ENCODE data around the gene DTNBP1. TPM values are rescaled to one million over a fixed set of nuclear protein-coding genes. Genes with fewer than 3 reads are reported as not detected.

The DTNBP1 gene
- total and polyA plus RNA-seq, 5 donors: 17.2 to 34.0 (median 24.9) TPM

DNA sequence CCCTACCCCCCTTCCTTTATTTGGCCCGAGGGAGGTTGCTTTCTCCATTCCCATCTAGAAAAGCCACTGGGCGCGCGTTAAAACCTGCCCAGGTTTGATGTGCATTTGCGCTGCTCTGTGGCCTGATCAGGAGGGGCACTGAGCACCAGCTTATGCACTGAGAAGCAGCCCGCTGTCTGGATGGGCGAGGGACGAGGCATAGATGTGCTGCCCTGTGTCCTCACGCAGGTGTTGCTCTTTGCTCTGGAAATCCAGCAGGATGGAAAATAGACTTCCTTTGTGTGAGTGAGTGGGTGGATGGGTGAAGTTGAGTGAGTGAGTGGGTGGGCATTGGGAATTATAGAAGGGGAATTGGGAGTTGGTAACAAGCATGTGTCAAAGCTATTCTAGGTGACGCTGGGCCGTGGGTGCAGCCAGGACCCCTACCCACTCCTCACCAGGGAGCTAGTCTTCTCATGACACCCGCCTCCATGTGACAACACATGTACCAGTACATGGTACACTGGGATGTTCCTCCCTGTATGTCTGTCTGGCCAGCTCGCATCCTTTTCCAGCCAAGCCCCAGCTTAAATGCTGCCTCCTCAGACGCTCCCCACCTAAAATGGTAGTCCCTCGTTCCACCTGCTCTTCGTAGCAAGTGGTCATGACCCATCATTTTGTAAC is 162.6 kb downstream of the DTNBP1 start:
- Histone ChIP-seq H3K9me3 (ENCODE audit: control insufficient read depth, low read length) (no peaks in the 10 kb centered on the region), H3K27ac (ENCODE audit: low read length) (no peak overlapping the region), H3K4me3 (ENCODE audit: low read length) (no peak overlapping the region), H3K4me1 (ENCODE audit: control insufficient read depth, insufficient read depth, low read length) (peaks cover 12% of the 10 kb centered on the region), H3K27me3 (ENCODE audit: control insufficient read depth, insufficient read depth) (no peaks in the 10 kb centered on the region)
- ATAC-seq: no peak
- DNase-seq: no peak
- intact Hi-C loops (cut with DNase I): loop anchor here in 2 of 4 donors (10.0 kb wide), 1 partner anchor 125 kb away; no protein-coding TSS in a partner anchor
- 93% methylated on average over 16 of the region's 16 CpGs for WGBS

DNA sequence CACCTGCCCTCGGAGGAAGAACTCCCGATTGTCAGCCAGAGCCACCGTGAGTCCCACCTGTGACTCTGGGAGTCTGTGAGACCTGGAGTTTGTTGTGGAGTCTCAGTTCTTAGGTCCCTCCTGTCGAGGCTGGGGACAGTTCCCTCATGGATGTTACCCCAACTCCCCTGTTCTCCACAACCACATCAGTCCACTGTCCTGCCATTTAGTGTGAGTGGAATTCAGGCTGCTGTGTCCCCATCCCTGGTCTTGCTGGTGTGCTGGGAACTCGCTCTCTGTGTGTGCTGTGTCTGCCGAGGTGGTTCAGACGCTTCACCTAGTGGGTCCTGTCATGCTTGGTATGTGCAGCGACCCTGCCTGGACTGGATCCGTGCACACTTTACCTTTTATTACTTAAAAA is 163.2 kb downstream of the DTNBP1 start:
- no peak for ATAC-seq
- Histone ChIP-seq H3K4me3 (ENCODE audit: low read length) (no peak overlapping the region), H3K4me1 (ENCODE audit: control insufficient read depth, insufficient read depth, low read length) (peaks cover 16% of the 10 kb centered on the region), H3K27me3 (ENCODE audit: control insufficient read depth, insufficient read depth) (no peaks in the 10 kb centered on the region), H3K9me3 (ENCODE audit: control insufficient read depth, low read length) (no peaks in the 10 kb centered on the region), H3K27ac (ENCODE audit: low read length) (no peak overlapping the region)
- WGBS: 96% methylated on average over 9 of the region's 9 CpGs
- no peak for DNase-seq
- intact Hi-C loops (cut with DNase I): no loop called here

GRCh38 chr6:15499125-15499524 is 163.7 kb downstream of the DTNBP1 start:
- H3K4me1 ChIP-seq (ENCODE audit: control insufficient read depth, insufficient read depth, low read length): peaks cover 16% of the 10 kb centered on the region
- ATAC-seq (no peak), DNase-seq (no peak)
- no peak overlapping the region for H3K4me3 ChIP-seq (ENCODE audit: low read length)
- intact Hi-C loops (cut with DNase I): no loop called here
- no peak overlapping the region for H3K27ac ChIP-seq (ENCODE audit: low read length)
- 97% methylated on average over 12 of the region's 12 CpGs for WGBS
- H3K27me3 ChIP-seq (ENCODE audit: control insufficient read depth, insufficient read depth): no peaks in the 10 kb centered on the region
- no peaks in the 10 kb centered on the region for H3K9me3 ChIP-seq (ENCODE audit: control insufficient read depth, low read length)

DNA sequence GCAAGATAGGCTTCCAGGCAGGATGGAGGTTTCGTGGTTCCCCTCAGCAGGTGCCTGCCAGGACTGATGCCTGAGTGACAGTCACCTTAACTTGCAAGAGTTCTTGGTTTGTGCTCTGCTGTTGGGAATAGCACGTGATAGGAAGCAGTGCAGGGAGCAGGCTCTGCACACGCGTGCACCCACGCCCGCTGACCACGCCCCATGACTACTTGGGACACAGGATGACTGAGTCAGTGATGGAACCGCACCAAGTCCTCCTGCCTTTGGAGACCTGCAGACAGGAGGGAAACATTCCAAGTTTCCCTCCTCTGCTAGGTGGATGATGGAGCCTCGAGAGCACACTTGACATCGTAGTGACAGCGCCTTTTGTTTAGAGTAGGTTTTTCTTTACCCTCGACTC is 164.2 kb downstream of the DTNBP1 start:
- H3K27ac ChIP-seq (ENCODE audit: low read length): no peak overlapping the region
- DNase-seq: no peak
- H3K4me3 ChIP-seq (ENCODE audit: low read length): no peak overlapping the region
- H3K4me1 ChIP-seq (ENCODE audit: control insufficient read depth, insufficient read depth, low read length): peaks cover 16% of the 10 kb centered on the region
- no peaks in the 10 kb centered on the region for H3K27me3 ChIP-seq (ENCODE audit: control insufficient read depth, insufficient read depth)
- WGBS: 77% methylated on average over 12 of the region's 12 CpGs
- no peak for ATAC-seq
- H3K9me3 ChIP-seq (ENCODE audit: control insufficient read depth, low read length): no peaks in the 10 kb centered on the region
- intact Hi-C loops (cut with DNase I): no loop called here

DNA sequence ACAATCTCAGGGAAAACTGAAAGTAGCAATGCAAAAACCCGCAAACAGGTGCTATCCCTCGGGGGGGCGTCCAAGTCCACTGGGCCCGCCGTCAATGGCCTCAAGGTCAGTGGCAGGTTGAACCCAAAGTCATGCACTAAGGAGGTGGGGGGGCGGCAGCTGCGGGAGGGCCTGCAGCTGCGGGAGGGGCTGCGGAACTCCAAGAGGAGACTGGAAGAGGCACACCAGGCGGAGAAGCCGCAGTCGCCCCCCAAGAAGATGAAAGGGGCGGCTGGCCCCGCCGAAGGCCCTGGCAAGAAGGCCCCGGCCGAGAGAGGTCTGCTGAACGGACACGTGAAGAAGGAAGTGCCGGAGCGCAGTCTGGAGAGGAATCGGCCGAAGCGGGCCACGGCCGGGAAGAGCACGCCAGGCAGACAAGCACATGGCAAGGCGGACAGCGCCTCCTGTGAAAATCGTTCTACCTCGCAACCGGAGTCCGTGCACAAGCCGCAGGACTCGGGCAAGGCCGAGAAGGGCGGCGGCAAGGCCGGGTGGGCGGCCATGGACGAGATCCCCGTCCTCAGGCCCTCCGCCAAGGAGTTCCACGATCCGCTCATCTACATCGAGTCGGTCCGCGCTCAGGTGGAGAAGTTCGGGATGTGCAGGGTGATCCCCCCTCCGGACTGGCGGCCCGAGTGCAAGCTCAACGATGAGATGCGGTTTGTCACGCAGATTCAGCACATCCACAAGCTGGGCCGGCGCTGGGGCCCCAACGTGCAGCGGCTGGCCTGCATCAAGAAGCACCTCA is 166.3 kb downstream of the DTNBP1 start:
- Histone ChIP-seq H3K27me3 (ENCODE audit: control insufficient read depth, insufficient read depth) (no peaks in the 10 kb centered on the region), H3K4me3 (ENCODE audit: low read length) (no peak overlapping the region), H3K4me1 (ENCODE audit: control insufficient read depth, insufficient read depth, low read length) (peaks cover 6% of the 10 kb centered on the region), H3K9me3 (ENCODE audit: control insufficient read depth, low read length) (no peaks in the 10 kb centered on the region), H3K27ac (ENCODE audit: low read length) (no peak overlapping the region)
- ATAC-seq (no peak), DNase-seq (no peak)
- 97% methylated on average over 60 of the region's 60 CpGs for WGBS
- intact Hi-C loops (cut with DNase I): no loop called here

DNA sequence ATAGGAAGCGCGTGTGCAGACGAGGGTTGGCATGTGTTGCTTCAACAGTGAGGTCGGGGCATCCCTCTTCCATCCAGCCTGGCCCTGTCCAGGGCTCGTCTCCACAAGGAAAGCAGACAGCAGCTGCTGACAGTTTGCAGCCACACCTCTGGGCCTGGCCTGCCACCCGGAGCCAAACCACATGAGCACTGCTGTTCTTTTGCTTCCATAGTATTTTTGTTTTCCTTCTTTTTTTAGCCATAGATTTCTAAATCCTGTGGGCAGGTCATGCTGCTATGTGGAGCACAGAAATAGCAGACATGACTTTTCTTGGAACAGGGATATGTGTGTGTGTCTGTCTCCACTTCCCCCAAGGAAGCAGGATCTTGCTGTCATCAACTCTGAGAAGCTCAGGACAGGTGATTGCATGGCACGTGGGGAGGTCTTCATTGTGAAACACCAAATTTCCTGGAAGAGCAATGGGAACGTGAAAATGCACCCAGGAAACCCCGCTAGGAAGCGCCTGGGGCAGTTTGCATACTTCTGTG is 167.4 kb downstream of the DTNBP1 start:
- ATAC-seq: peak; percentile 81 to 86
- no peaks in the 10 kb centered on the region for H3K27me3 ChIP-seq (ENCODE audit: control insufficient read depth, insufficient read depth)
- H3K9me3 ChIP-seq (ENCODE audit: control insufficient read depth, low read length): no peaks in the 10 kb centered on the region
- peak overlapping the region; percentile 31 for H3K27ac ChIP-seq (ENCODE audit: low read length)
- DNase-seq: peak; percentile 56 to 83 (median 81)
- H3K4me1 ChIP-seq (ENCODE audit: control insufficient read depth, insufficient read depth, low read length): peaks cover 9% of the 10 kb centered on the region
- no peak overlapping the region for H3K4me3 ChIP-seq (ENCODE audit: low read length)
- 52% methylated on average over 10 of the region's 10 CpGs for WGBS
- intact Hi-C loops (cut with DNase I): no loop called here

DNA sequence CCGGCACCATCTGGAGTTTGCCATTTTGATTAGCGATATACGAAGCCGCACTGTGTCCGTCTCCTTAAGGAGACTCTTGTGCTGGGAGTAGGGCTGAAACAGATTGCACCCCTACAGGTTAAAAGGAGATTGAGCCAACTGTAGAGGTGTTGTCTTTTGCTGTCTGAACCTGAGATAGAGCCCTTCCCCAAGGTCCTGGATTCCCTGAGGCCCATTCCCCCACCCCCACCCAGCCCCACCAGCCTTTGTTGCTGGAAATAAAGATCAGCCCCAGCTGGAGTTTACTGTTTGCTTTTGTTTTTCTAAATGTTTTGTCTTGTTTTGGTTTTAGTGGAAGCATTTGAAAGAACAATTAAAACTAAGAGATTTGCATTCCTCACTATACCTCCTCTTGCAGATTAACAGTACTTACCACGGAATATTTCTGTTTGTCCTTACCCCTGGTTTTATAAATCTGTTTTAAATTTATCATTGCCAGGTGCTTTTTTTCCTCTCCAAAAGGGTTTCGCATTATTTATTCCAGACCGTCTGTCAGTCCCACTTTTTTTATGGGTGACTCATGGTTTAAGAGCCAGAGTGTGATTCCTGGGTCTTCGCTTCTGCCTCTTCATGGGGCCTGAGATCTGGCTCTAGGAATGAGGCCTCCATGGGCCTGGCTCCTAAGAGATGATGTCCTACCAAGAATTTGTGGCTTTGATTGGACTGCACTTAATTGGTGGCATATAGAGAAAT is 169.2 kb downstream of the DTNBP1 start:
- no peak for ATAC-seq
- no peaks in the 10 kb centered on the region for H3K9me3 ChIP-seq (ENCODE audit: control insufficient read depth, low read length)
- H3K4me1 ChIP-seq (ENCODE audit: control insufficient read depth, insufficient read depth, low read length): peaks cover 9% of the 10 kb centered on the region
- DNase-seq: no peak
- H3K4me3 ChIP-seq (ENCODE audit: low read length): no peak overlapping the region
- intact Hi-C loops (cut with DNase I): no loop called here
- H3K27ac ChIP-seq (ENCODE audit: low read length): no peak overlapping the region
- WGBS: 94% methylated on average over 9 of the region's 9 CpGs
- no peaks in the 10 kb centered on the region for H3K27me3 ChIP-seq (ENCODE audit: control insufficient read depth, insufficient read depth)

DNA sequence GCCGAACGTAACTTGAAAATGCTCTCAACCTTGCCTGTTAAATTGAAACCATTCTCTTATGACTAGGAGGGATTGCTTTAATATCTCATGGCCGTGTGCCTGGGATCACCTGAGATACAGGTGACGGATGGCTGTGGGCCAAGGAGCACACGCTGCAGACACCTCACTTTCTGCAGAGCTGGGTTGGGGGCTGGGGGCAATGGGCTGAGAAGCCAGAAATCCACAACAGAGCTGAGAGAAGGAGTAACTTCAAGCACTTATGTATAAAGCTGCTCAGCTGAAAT is 170.9 kb downstream of the DTNBP1 start:
- Histone ChIP-seq H3K4me1 (ENCODE audit: control insufficient read depth, insufficient read depth, low read length) (peaks cover 9% of the 10 kb centered on the region), H3K27ac (ENCODE audit: low read length) (no peak overlapping the region), H3K9me3 (ENCODE audit: control insufficient read depth, low read length) (no peaks in the 10 kb centered on the region), H3K4me3 (ENCODE audit: low read length) (no peak overlapping the region), H3K27me3 (ENCODE audit: control insufficient read depth, insufficient read depth) (no peaks in the 10 kb centered on the region)
- DNase-seq (no peak), ATAC-seq (no peak)
- 73% methylated on average over 5 of the region's 5 CpGs for WGBS
- intact Hi-C loops (cut with DNase I): no loop called here

- WGBS: 10% methylated on average over 9 of the region's 9 CpGs
- peaks cover 9% of the 10 kb centered on the region for H3K4me1 ChIP-seq (ENCODE audit: control insufficient read depth, insufficient read depth, low read length)
- no peak overlapping the region for H3K4me3 ChIP-seq (ENCODE audit: low read length)
- H3K9me3 ChIP-seq (ENCODE audit: control insufficient read depth, low read length): no peaks in the 10 kb centered on the region
- no peaks in the 10 kb centered on the region for H3K27me3 ChIP-seq (ENCODE audit: control insufficient read depth, insufficient read depth)
- DNase-seq (peak; percentile 75 to 88 (median 85)), ATAC-seq (peak; percentile 63 to 79)
- intact Hi-C loops (cut with DNase I): no loop called here
- no peak overlapping the region for H3K27ac ChIP-seq (ENCODE audit: low read length)
Observed at GRCh38 chr6:15491255-15491985, 171.4 kb downstream of the DTNBP1 start.

DNA sequence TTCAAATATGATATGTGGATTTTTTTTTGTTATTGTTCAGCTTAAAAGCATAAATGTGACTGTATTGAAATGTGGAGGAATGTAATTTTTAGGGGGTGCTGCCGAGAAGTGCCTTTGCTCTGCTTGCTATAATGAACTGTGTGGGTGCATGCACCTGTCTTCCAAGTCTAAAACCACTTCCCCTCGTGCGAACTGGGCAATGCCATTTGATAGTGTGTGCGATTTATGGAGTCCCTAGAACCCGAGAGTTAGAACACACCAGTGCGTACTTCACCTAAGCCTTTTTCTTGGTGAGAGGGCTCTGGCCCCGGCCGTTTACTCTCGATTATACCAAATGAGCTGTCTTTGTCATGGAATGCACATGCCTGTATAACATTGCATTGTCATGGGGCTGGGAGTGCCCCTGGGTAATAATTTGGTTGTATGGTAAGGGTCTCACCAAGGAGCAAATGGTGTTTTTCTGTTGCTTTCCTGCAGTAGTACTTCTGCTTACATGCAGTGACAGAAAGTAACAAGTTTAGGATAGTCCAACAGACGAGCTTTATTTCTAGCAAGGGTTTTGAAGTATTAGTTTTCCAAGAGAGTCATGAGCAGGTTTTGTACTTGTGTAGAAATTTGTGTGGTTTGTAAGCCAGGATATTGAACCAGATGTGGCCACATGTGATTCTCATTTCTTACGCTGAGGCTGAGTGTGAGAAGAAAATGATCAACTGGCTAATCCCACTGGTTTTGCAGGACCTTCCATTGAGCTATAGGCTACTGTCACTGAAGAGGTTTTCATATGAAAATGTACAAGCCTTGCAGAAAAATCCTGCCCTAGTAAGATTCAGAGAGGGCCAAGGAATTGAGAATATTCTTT is 172.4 kb downstream of the DTNBP1 start:
- DNase-seq: no peak
- peaks cover 12% of the 10 kb centered on the region for H3K4me1 ChIP-seq (ENCODE audit: control insufficient read depth, insufficient read depth, low read length)
- intact Hi-C loops (cut with DNase I): no loop called here
- no peak overlapping the region for H3K27ac ChIP-seq (ENCODE audit: low read length)
- 89% methylated on average over 11 of the region's 11 CpGs for WGBS
- H3K9me3 ChIP-seq (ENCODE audit: control insufficient read depth, low read length): no peaks in the 10 kb centered on the region
- H3K4me3 ChIP-seq (ENCODE audit: low read length): no peak overlapping the region
- no peak for ATAC-seq
- no peaks in the 10 kb centered on the region for H3K27me3 ChIP-seq (ENCODE audit: control insufficient read depth, insufficient read depth)
